Measurements from ENCODE around the gene PFN3. TPM values are rescaled to one million over a fixed set of nuclear protein-coding genes. Genes with fewer than 3 reads are reported as not detected.
A peak's percentile ranks its signal among the peaks of the same experiment; 100 is the strongest.

PFN3 gene
- total RNA-seq, 1 donor from 2014 or later, result not detected

GRCh38 chr5:177354256-177354655 lies 46.2 kb downstream of the PFN3 start:
- peaks cover 8% of the 10 kb centered on the region for H4K20me1 ChIP-seq (ENCODE audit: low read depth)
- Mint-ChIP-seq H3K27me3 (ENCODE audit: insufficient read depth, low read depth) (peaks cover 17% of the 10 kb centered on the region), H3K36me3 (no peaks in the 10 kb centered on the region), H3K9me3 (peaks cover 2% of the 10 kb centered on the region), H3K4me1 (peaks cover 45% of the 10 kb centered on the region), H3K27ac (no peak overlapping the region), H3K4me3 (peak overlapping the region; percentile 2)
- H3K4me3 ChIP-seq, result no peak overlapping the region
- H3K27ac ChIP-seq, result no peak overlapping the region
- no peaks in the 10 kb centered on the region for H3K36me3 ChIP-seq
- no peak for DNase-seq (ENCODE audit: low spot score)
- H3K4me1 ChIP-seq, result peaks cover 12% of the 10 kb centered on the region
- no peaks in the 10 kb centered on the region for H3K9me3 ChIP-seq (ENCODE audit: low read depth)
- H3K4me2 ChIP-seq, result no peak overlapping the region
- H2AFZ ChIP-seq (replicated peaks), result no peak overlapping the region
- H3F3A ChIP-seq (ENCODE audit: low read depth), result peaks cover 17% of the 10 kb centered on the region
- H3K79me2 ChIP-seq (ENCODE audit: low read depth), result peaks cover 21% of the 10 kb centered on the region
- H3K9ac ChIP-seq, result no peak overlapping the region
- no peak for TF ChIP-seq EZH2 (IDR thresholded peaks at IDR 0.05)
- no peak for TF ChIP-seq CTCF (IDR thresholded peaks at IDR 0.05)
- TF ChIP-seq EZH2phosphoT487 (IDR thresholded peaks at IDR 0.05), result no peak
- H3K27me3 ChIP-seq, result peaks cover 9% of the 10 kb centered on the region

GRCh38 chr5:177353093-177353492 lies 47.4 kb downstream of the PFN3 start:
- peaks cover 12% of the 10 kb centered on the region for H3K4me1 ChIP-seq
- H3K4me3 Mint-ChIP-seq, result peak overlapping the region; percentile 63
- peaks cover 38% of the 10 kb centered on the region for H3K4me1 Mint-ChIP-seq
- no peak overlapping the region for H2AFZ ChIP-seq (replicated peaks)
- peaks cover 8% of the 10 kb centered on the region for H4K20me1 ChIP-seq (ENCODE audit: low read depth)
- no peak for TF ChIP-seq EZH2phosphoT487 (IDR thresholded peaks at IDR 0.05)
- no peak for TF ChIP-seq CTCF (IDR thresholded peaks at IDR 0.05)
- no peak for TF ChIP-seq EZH2 (IDR thresholded peaks at IDR 0.05)
- H3K4me2 ChIP-seq, result no peak overlapping the region
- peaks cover 2% of the 10 kb centered on the region for H3K9me3 Mint-ChIP-seq
- no peaks in the 10 kb centered on the region for H3K36me3 Mint-ChIP-seq
- no peak overlapping the region for H3K27ac Mint-ChIP-seq
- H3K4me3 ChIP-seq, result no peak overlapping the region
- H3K27me3 Mint-ChIP-seq (ENCODE audit: insufficient read depth, low read depth), result peaks cover 14% of the 10 kb centered on the region
- H3K27me3 ChIP-seq, result peaks cover 9% of the 10 kb centered on the region
- no peak overlapping the region for H3K9ac ChIP-seq
- no peaks in the 10 kb centered on the region for H3K36me3 ChIP-seq
- DNase-seq (ENCODE audit: low spot score), result no peak
- H3K27ac ChIP-seq, result no peak overlapping the region
- H3K79me2 ChIP-seq (ENCODE audit: low read depth), result peaks cover 32% of the 10 kb centered on the region
- no peaks in the 10 kb centered on the region for H3K9me3 ChIP-seq (ENCODE audit: low read depth)
- peaks cover 22% of the 10 kb centered on the region for H3F3A ChIP-seq (ENCODE audit: low read depth)

GRCh38 chr5:177351392-177352329 lies 48.8 kb downstream of the PFN3 start, which contains the start of gene LMAN2:
Gene LMAN2 (minus strand): TSS chr5:177351668. CDS start chr5:177351647, 21 bp downstream.
- peaks cover 2% of the 10 kb centered on the region for H3K9me3 Mint-ChIP-seq
- H3K4me1 ChIP-seq, result peaks cover 12% of the 10 kb centered on the region
- peaks cover 4% of the 10 kb centered on the region for H3K36me3 ChIP-seq
- peak within 1 kb of the TSS; percentile 97 for H3K27ac ChIP-seq
- peak within 1 kb of the TSS; percentile 91 for H3K9ac ChIP-seq
- H3K36me3 Mint-ChIP-seq, result no peaks in the 10 kb centered on the region
- H3K27me3 Mint-ChIP-seq (ENCODE audit: insufficient read depth, low read depth), result peaks cover 13% of the 10 kb centered on the region
- H3K27me3 ChIP-seq, result peaks cover 9% of the 10 kb centered on the region
- peaks cover 16% of the 10 kb centered on the region for H4K20me1 ChIP-seq (ENCODE audit: low read depth)
- peak within 1 kb of the TSS; percentile 100 for H3K27ac Mint-ChIP-seq
- peaks cover 30% of the 10 kb centered on the region for H3K4me1 Mint-ChIP-seq
- H3K79me2 ChIP-seq (ENCODE audit: low read depth), result peaks cover 47% of the 10 kb centered on the region
- H2AFZ ChIP-seq (replicated peaks), result peak within 1 kb of the TSS; percentile 93
- H3F3A ChIP-seq (ENCODE audit: low read depth), result peaks cover 22% of the 10 kb centered on the region
- H3K4me3 ChIP-seq, result peak within 1 kb of the TSS; percentile 80
- DNase-seq (ENCODE audit: low spot score), result peak; percentile 96
- peak within 1 kb of the TSS; percentile 98 for H3K4me3 Mint-ChIP-seq
- no peak for TF ChIP-seq EZH2phosphoT487 (IDR thresholded peaks at IDR 0.05)
- TF ChIP-seq CTCF (IDR thresholded peaks at IDR 0.05), result no peak
- no peak for TF ChIP-seq EZH2 (IDR thresholded peaks at IDR 0.05)
- H3K9me3 ChIP-seq (ENCODE audit: low read depth), result no peaks in the 10 kb centered on the region
- peak within 1 kb of the TSS; percentile 95 for H3K4me2 ChIP-seq
